LNCAP (cell line): Measurements from ENCODE around the gene TRPV3.

Experiments
- TF ChIP-seq, protein P1 (sequence below): fragments of 450-650 bp; IDR thresholded peaks from 2 replicates; pipeline ENCODE4 v1.5.1; 2017; ENCODE audit warnings: mild to moderate bottlenecking

TRPV3 gene

DNA sequence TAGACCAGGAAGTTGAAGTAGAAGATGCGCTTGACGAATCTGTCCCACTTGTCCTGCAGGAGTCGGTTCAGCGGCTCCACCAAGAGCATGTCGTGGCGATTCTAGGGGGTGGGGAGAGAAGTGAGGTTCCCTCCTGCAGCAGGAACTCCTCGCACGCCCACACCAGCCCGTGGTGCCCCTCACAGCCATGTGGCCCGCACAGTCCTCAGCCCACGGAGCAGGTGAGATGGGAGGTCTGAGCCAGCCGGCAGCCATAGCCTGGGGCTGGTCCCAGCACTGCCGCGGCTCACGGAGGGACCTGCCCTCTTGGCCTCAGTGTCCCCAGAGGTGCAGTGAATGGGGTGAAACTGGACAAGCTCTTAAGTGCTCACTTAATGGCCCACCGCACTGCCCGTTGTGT, 28.2 kb upstream of the TRPV3 start:
- TF ChIP-seq, protein P1, sequence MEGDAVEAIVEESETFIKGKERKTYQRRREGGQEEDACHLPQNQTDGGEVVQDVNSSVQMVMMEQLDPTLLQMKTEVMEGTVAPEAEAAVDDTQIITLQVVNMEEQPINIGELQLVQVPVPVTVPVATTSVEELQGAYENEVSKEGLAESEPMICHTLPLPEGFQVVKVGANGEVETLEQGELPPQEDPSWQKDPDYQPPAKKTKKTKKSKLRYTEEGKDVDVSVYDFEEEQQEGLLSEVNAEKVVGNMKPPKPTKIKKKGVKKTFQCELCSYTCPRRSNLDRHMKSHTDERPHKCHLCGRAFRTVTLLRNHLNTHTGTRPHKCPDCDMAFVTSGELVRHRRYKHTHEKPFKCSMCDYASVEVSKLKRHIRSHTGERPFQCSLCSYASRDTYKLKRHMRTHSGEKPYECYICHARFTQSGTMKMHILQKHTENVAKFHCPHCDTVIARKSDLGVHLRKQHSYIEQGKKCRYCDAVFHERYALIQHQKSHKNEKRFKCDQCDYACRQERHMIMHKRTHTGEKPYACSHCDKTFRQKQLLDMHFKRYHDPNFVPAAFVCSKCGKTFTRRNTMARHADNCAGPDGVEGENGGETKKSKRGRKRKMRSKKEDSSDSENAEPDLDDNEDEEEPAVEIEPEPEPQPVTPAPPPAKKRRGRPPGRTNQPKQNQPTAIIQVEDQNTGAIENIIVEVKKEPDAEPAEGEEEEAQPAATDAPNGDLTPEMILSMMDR, result no peak

DNA sequence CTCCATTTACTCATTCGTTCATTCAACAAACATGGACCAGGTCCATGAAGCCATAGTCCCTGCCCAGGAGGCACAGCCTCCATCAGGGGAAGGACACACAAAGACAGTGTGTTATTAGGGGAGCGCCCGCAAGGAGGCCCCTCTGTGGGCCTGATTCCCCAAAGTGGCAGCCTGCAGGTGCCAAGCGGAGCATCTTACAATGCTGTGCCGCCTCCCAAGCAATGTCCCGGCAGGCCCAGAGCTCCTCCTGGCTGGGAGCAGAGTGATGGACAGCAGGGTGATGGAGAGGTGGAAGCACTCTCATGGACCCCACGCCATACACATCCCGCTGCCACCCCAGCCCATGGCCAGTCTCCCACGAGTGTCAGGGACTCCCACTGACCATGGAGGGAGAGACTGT, 25.8 kb upstream of the TRPV3 start:
- TF ChIP-seq, protein P1, result no peak

GRCh38 chr17:3582915-3583314, 25.3 kb upstream of the TRPV3 start:
- TF ChIP-seq, protein P1, result no peak

DNA sequence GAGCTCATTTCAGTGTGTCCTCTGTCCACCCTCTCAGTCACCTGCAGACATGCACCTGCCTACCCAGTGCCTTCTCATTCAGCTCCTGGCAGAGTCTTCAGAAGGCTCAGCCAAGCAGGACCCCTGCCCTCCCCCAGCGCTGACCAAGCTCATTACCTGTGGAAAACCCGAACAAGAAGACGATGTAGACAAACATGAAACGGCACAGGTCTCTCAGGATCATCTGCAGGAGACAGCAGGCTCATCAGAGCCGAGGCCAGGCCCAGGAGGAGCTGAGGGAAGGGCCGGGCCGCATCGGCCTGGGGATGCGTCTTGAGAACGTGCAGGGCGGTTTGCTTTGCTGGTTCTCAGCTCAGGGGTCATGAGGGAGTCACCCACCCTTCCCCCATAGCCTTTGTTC, 19.4 kb upstream of the TRPV3 start:
- TF ChIP-seq, protein P1, result no peak

- TF ChIP-seq, protein P1, result no peak
These were observed 17.9 kb upstream of the TRPV3 start for GRCh38 chr17:3575511-3575910.

DNA sequence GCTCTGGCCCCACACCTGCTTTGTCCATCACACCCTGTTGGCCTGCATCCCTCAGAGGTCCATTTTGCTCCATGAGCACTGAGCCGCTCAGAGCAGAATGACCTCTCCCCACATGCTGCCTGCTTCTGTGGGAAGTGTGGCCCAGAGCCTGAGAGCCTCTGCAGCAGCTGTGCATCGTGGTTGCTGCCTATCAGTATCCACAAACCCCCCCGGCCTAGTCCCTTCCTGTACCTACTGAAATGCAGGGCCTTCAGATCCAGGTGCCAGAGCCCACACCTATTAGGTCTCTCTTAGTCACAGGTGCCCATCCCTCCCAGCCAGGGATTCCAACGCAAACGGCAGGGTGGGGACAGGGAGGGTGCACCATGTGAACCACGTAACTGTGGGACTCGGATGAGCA, 16.6 kb upstream of the TRPV3 start:
- TF ChIP-seq, protein P1, result no peak

DNA sequence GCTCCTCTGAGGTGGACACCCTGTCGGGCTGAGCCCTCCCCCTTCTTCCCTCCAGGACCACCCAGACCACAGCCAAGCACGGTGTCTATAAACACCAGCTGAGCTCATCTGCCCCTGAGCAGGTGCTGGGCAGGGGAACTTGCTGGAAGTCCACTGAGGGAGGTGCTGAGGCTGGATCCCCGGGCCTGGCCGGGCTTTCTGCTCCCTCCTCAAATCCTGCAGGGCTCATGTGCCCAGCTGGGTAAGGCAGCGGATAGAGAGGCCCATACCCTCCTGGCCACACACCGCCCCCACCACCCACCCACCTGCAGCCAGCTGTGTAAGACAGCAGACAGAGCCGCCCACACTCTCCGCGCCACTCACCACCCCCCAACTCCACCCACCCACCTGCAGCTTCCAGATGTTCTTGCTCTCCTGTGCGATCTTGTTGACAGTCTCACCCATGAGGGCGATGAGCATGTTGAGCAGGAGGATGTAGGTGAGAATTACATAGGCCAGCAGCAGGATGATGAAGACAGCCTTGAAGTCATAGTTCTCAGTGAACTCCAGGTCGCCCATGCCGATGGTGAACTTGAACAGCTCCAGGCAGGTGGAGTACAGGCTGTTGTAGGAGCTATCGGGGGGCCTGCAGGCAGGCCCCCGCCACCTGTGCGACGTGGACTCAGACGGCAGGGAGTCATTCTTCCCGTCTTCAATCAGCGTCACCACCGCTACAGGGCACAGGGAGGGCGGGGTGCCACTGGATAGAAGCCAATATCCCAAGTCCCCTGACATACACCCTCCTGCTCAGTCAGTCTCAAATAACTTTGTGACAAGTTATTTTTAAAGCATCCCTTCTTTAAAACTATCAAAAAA, 15.9 kb upstream of the TRPV3 start:
- TF ChIP-seq, protein P1, result no peak
